CD4-positive, alpha-beta T cell treated with Interleukin-6 at 100 ng/mL for 8 hours (primary cell): ENCODE data around the gene EXOC2.
A peak's percentile ranks its signal among the peaks of the same experiment; 100 is the strongest.

ENCODE experiments used
- DNase-seq: peaks from one replicate; pipeline ENCODE4 v3.0.0-alpha.2; 2020; ENCODE audit warnings: mixed read lengths, low spot score

The EXOC2 gene

DNA sequence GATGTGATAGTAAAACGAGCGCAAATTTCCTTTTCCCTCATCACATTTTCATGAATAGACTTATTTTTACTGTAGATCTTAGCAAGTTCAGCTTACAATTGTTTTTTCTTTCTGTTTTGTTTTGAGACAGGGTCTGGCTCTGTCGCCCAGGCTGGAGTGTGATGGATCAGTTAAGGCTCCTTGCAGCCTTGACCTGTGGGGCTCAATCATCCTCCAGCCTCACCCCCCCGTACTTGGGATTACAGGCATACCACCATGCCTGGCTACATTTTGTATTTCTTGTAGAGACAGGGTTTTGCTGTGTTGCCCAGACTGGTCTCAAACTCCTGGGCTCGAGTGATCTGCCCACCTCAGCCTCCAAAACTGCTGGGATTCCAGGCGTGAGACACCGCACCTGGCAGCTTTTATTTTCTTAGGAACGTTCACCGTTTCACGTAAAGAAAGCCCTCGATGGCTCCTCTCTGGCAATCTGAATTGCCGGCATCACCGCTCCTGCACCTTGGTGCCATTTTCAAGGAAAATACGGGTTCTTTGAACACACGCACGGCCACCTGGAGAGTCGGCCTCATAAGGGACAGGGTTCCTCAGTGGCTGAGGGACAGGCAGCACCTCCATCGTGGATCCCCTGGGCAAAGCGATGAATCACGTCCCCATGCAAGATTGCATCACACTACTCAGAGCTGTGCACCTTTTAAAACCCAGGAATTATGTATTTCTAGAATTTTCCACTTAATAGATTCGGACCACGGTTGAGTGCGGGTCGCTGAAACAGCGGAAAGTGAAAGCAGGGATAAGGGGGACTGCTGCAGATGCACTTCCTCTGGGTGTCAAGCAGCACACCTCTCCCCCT lies 222.7 kb downstream of the EXOC2 start:
- DNase-seq: no peak

DNA sequence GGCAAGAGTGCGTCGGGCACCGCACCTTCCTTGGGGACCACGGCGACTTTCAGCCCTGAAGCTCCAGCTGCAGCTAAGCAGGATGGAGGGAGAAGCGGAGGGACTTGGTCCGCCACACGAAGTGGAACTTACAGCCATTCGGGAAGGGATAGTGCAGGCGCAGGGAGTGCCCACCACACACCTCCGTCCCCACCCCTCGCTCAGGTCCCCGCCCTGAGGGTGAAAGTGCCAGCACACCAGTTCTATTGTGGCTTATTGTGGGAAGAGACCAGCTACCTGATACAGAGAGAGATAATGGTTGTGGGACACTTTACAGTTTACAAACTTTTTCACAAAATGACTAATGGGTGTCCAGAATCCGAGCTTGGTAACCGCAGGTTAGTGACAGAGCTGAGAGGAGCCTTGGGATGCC lies 225.3 kb downstream of the EXOC2 start:
- DNase-seq: no peak

DNA sequence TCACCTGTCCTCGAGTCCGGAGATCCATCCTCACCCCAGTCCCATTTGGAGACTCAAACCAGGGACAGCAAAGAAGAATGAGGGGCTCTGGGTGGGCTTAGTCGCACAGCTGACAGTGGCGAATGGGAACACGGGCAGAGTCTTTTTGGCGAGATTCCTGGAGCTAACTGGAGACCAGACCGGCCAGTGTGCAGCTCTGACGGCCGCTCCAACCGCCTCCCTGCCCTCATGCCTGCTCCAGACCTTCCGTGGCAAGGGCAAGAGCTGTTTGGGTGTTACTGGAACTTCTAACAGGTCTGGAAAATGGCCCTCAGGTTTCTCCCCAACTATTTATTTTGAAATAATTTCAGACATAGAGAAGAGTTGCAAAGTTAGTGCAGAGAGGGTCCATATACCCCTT lies 225.8 kb downstream of the EXOC2 start:
- DNase-seq: no peak

DNA sequence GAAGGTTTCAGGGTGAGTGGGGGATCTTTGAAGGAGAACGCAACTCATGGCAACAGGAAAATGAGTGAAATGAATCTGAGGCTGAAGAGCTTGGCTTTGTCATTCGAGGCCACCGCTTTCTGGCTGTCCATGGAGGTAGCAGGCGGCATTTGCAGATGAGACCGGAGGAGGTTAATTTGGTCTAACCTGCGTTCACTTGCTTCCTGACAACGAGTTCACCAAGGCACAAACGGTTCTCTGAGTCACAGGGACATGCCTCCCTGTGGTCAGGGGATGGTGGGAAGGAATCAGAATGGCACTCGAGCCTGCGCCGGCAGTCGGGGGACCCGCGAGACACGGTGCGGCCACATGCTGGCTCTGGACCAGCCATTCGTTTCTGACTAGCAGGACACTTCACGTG lies 226.4 kb downstream of the EXOC2 start:
- DNase-seq: no peak

DNA sequence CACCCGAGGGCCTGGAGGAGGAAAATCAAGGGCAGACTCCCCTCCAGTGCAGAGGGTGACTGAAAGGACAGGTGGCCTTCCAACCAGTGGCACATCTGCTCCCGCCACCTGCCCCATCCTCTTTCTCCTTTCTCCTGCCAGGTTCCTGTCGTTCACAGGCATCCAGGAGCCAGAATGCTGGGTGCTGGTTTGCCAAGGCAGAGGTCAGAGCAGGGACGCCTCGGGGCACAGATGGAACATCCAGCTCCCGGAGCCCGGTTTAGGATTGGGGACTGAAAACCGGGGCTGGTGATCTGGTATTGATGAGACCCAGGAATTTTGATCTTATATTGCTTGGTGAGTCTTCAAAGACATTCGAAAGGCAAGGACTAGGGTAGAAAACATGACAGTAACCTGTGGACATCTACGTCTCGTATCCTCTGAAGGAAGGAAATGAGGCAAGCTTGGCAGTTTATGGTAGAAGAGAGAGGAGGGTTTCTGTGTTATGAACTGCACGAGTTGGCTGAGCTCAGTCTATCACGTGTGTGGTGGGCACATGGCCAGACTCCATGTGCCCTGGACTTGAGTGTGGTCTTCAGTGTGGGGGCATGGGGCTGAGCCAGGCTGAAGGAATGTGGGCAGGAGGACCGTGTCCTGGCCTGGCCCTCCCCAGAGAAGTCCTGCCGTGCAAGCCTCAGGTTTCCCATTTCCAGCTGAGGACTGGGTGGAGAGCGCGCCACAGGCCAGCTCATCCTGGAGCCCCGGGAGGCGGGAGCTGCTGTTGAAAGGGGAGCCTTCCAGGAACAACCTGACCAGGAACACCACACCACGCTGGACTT lies 227.2 kb downstream of the EXOC2 start:
- DNase-seq: no peak

DNA sequence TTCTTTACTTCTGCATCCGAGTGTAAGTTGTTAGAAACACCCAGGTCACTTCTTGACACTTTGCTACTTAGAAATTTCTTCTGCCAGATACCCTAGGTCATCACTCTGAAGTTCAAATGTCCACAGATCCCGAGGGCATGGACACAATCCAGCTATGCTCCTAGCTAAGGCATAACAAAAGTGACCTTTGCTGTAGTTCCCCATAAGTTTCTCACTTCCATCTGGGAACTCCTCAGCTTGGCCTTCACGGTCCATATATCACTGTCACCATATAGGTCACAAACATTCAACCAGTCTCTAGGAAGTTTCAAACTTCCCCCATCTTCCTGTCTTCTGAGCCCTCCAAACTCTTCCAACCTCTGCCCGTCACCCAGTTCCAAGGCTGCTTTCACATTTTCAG lies 236.1 kb downstream of the EXOC2 start:
- no peak for DNase-seq

DNA sequence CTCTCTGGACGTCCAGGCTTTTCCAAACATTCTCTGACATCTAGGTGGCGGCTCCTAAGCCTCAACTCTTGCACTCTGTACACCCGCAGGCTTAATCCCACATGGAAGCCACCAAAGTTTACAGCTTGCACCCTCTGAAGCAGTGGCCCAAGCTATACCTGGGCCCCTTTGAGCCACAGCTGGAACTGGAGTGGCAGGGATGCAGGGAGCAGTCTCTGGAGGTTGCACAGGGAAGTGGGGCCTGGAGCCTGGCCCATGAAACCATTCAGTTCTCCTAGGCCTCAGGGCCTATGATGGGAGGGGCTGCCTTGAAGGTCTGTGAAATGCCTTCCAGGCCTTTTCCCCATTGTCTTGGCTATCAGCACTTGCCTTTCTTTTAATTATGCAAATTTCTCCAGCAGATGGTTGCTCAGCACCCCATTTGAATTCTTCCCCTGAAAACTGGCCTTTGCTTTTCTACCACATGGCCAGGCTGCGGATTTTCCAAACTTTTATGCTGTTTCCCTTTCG lies 236.5 kb downstream of the EXOC2 start:
- DNase-seq: no peak

DNA sequence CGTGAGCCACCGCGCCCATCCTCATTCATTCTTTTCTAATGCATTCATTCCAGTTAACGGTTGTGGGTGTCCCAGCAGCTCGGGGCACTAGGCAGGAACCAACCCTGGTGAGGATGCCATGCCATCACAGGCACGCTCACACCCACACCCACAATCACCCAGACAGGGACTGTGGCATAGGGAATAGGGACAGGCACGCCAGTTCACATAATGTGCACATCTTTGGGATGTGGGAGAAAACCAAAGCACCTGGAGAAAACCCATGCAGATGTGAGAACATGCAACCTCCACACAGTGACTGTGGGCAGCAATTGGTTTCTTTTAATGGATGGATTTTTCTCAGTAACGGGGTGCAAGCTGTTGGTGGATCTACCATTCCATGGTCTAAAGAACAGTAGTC lies 237.1 kb downstream of the EXOC2 start:
- DNase-seq: no peak

DNA sequence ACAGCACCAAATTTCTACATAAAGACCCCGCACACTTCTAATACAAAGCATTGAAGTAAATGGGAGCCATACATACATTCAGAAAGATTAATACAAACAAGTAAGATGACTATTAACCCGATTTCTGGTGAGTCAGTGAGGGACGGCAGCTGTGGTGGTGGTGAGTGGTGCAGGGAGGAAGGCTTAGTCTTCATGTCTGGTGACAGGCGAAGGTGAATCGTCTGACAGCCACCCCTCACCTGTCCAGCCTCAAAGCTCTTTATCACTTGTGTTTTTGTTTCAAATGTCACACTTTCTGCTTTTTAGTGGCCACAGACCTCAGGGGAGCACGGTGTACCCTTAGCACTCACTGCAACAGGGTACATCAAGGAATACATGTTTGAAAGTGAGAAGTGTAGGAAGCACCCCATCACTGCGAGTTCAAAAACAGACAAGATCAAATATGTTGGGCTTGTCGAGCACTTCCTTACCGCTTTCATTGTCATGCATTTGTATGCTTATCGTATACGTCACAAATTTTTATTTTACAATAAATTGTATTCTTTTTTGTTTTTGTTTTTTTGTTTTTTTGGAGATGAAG lies 237.8 kb downstream of the EXOC2 start:
- no peak for DNase-seq

DNA sequence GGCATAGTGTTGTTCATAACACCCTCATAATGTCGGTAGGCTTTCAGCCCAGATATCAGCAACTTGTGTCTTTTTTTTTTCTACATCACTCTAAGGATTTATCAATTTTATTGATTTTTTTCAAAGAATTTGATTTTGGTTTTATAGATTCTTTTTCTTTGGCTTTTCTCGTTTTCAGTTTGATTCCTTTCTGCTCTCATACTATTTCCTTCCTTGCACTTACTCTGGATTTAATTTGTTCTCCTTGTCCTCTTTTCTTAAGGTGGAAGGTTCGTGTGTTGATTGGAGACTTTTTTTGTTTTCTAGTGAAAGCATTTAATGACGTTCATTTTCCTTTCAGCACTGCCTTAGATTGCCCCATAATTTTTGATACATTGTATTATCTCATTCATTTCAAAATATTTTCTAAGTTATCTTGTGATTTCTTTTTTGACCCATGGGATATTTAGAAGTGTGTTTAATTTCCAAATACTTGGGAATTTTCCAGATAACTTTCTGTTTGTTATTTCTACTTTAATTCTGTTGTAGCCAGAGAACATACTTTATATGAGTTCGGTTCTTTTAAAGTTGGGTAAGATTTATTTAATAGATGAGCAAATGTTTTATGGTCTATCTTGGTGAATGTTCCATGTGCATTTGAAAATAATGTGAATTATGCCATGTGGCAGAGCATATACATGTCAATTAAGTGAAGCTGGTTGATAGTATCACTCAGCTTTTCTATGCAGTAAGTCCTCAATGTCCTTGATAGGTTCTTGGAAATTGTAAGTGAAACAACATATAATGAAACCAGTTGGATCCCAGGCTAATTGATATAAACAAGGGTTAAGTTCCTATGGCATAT lies 238.6 kb downstream of the EXOC2 start:
- no peak for DNase-seq

DNA sequence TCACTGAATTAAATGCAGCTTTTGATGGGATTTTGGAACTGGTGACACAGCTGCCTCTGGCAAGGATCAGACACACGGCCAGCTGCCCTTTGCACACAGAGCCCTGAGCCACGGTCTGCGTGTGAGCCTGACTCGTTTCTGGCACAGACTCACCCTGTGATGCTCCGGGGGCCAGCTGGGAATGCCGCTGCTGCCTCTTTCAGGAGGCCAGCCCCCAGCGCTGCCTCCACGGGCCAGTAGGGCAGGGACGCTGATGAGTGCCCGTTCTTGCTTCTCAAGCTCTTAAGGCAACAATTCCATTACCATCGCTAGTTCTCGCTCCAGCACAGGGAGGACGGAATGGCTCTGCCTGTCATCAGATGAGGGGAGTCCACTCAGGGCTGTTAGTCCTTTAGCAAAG lies 239.8 kb downstream of the EXOC2 start:
- no peak for DNase-seq

DNA sequence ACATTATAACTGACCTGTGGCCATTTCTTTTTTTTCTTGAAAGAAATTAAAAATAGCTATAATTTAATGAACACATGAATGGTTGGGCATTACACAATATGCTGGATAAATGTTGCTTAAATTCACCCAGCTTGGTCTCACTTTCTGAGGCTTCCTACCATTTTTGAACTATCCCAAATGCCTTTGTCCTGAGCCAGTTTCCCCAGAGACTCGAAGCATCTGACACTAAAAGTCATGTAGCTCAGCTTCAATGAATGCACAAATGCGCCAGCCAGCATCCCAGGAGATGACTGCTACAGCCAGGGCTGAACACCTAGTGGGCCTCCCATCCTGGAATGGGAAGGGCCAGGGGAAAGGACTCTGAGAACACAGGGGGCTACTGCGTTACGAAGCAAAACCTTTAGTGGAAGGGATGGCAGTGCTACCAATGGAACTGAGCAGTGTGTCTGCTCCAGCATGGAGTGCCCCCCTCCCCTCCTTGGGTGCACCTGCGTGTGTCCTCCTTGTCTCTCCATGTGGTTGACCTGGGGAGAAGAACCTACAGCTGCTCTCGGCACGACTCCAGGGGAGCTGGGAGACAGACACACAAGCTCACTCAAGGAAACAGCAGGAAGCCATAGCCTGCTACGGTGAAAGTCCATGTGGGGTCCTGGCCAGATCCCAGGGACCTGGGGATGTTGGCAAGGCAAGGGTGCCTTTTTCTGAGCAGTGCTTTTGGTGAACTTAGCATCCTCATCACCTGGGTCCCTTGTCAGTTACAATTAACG lies 240.5 kb downstream of the EXOC2 start:
- no peak for DNase-seq

DNA sequence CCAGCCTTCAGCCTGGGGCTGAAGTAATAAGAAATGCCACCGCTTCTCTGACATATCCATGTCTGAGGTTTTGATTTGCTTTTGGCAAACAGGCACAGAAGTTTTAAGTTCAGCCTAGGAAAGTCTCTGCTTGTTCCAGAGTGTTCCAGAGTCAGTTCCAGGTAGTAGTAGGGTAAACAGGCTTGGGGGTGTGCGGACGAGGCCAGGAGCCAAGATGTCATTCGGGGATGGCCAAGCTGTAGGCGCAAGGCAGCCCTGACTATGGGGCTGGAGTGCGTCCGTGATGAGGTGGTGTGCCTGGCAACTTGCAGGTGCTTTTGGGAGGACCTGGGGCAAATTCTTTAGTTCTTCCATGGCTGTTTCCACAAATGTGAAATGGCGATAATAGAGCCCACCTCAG lies 241.1 kb downstream of the EXOC2 start:
- no peak for DNase-seq

DNA sequence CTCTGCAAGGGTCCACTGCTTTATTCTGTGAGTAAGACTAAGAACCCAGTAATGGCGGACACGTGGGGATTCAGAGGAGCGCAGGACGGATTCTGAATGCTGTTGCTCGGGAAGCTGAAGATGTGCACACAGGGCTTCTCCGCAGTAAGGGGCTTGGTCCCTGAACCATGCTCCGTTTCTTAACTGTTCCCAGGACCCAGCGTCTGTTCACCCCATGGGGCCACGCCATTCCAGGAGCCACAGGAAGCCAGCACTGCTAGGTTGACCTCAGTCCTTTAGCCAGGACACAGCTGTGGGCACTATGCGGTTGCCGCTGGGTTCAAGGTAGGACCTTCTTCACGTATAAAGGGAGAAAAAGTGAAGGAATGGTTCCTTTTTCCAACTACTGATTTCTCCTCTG lies 241.6 kb downstream of the EXOC2 start:
- no peak for DNase-seq

DNA sequence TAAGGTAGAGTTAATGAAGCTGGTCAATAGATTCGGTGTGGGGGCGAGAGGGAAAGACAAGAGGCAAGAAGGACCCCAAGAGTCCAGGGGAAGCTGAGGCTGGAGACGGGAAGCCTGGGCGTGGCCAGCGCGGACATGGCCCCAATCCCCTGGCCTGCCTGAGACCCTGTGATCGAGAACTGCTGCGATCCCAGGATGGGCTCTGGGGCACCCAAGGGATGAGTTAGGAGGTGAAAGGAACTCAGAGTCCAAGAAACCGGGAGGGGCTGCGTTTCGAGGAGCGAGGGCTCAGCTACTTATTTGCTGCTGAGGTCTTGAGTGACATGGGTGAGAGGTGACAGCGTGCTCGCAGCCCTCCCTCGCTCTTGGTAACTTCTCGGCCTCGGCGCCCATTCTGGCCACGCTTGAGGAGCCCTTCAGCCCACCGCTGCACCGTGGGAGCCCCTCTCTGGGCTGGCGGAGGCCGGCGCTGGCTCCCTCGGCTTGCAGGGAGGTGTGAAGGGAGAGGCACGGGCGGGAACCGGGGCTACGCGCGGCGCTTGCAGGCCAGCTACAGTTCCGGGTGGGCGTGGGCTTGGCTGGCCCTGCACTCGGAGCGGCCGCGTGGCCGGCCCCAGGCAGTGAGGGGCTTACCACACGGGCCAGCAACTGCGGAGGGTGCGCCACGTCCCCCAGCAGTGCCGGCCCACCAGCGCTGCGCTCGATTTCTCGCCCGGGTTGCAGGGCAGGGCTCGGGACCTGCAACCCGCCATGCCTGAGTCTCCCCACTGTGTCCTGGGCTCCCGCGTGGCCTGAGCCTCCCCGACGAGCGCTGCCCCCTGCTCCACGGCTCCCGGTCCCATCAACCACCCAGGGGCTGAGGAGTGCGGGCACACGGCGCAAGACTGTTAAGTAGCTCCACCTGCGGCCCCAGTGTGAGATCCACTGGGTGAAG lies 243.2 kb downstream of the EXOC2 start:
- no peak for DNase-seq

DNA sequence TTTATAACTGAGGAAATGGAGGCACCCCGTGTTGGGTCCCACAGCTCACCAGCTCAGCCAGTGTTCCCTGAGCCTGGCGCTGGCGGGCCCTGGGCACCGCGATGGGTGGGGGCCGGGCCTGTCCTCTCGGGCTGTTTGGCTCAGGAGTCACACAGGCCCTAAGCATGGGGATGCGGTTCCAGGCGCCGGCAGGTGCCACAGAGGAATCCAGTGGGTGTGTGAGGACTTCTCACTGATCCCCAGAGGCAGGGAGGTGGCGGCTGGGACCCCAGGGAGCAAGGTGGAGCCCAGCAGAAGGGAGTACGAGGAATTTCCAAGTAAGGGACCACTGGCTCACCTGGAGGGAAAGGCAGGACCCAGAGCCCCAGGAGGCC lies 243.9 kb downstream of the EXOC2 start:
- DNase-seq: no peak

DNA sequence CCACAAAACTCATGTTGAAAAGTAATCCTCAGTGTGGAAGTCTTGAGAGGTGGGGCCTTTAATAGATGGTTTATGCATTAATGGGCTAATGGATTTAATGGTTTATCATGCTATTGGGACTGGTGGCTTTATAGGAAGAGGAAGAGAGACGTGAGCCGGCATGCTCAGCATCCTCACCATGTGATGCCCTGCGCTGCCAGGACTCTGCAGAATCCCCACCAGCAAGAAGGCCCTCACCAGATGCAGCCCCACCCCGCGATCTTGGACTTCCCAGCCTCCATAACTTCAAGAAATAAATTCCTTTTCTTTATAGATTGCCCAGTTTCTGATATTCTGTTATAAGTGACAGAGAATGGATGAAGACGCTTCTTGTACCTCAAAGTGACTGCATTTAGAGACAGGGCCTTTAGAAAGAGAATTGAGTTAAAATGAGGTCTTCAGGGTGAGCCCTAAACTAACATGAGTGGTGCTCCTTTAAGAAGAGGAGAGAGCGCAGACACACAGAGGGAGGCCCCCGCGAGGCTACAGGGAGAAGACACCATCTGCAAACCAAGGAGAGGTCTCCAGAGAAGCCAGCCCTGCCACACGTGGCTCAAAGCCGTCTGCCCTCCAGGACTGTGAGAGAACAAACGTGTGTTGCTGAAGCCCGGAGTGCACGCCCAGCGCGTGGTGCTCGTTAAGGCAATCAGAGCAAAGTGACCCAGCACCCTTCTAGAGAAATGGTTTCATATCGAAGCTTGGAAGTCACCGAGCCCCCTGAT lies 244.5 kb downstream of the EXOC2 start:
- DNase-seq: no peak

DNA sequence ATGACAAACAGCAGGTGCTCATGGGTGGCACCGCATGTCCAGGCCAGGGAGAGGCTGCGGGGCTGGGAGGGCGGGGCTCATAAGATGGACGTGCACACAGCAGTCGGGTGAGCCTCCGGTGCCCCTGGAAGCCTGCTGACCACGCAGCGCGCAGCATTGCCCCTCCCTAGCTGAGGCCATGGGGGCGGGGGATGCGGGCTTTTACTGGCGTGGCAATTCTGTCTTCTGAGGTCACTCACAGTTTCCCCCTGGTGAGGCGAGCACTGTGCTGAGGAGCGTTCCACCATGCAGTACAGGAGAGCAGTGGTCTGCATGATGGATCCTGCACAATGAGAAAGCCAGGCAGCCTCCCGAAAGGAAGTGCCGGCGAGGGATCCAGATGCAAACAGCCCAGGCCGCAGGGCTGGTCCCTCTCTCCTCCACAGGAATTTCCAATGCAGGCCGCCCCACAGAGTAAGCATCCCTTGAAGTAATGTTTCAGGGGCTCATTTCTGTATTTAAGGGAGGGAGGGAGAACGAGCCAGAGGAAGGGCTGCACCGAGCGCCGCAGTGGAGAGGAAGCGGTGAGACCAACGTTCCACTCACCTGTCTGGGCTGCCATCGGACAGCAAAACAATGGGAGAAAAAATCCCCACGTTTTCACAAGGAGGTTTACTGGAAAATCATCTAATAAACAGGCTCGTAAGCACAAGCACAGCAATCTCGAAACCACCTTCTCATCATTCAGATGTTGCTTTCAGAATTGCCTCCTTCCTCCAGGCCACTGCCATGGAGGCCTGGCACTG lies 245.4 kb downstream of the EXOC2 start:
- peak; percentile 27 for DNase-seq
